Mesendoderm (in vitro differentiated cells): ENCODE data around the gene NKIRAS2.

ENCODE experiments used
- DNase-seq: peaks from one replicate; pipeline ENCODE4 v3.0.0; 2013
- H2AK5ac ChIP-seq: 2 replicates; pipeline ENCODE4 v1.6.1; 2013; ENCODE audit warnings: low read length, inconsistent platforms
- H2BK120ac ChIP-seq: 2 replicates; pipeline ENCODE4 v1.6.1; 2013; ENCODE audit warnings: low read depth, mild to moderate bottlenecking, low read length, moderate library complexity, mixed read lengths
- H2BK15ac ChIP-seq: replicated peaks from 2 replicates; pipeline ENCODE4 v1.6.1; 2013; ENCODE audit warnings: low read depth, mild to moderate bottlenecking, moderate library complexity
- H2BK5ac ChIP-seq: 2 replicates; pipeline ENCODE4 v1.6.1; 2013; ENCODE audit warnings: low read length, inconsistent platforms
- H3K18ac ChIP-seq: 2 replicates; pipeline ENCODE4 v1.6.1; 2013; ENCODE audit warnings: mild to moderate bottlenecking, low read length, mixed read lengths
- H3K23ac ChIP-seq: one replicate; pipeline ENCODE4 v1.6.1; 2013; ENCODE audit warnings: low read length
- H3K27ac ChIP-seq: 2 replicates; pipeline ENCODE4 v1.5.1; 2013; ENCODE audit warnings: low read depth, mild to moderate bottlenecking, inconsistent platforms, low read length, moderate library complexity
- H3K27me3 ChIP-seq: 2 replicates; pipeline ENCODE4 v1.6.1; 2013; ENCODE audit warnings: low read length, control low read depth, mild to moderate bottlenecking, inconsistent platforms; ENCODE audit not compliant: insufficient read depth, poor library complexity
- H3K36me3 ChIP-seq: 2 replicates; pipeline ENCODE4 v1.6.1; 2013; ENCODE audit warnings: low read length, inconsistent platforms; ENCODE audit not compliant: control insufficient read depth, insufficient read depth
- H3K4ac ChIP-seq: one replicate; pipeline ENCODE4 v1.6.1; 2013; ENCODE audit warnings: low read depth, mild to moderate bottlenecking, low read length, moderate library complexity
- H3K4me1 ChIP-seq: 2 replicates; pipeline ENCODE4 v1.6.1; 2013; ENCODE audit warnings: low read depth, low read length, inconsistent platforms; ENCODE audit not compliant: control insufficient read depth
- H3K4me2 ChIP-seq: 2 replicates; pipeline ENCODE4 v1.6.1; 2013; ENCODE audit warnings: low read length
- H3K4me3 ChIP-seq: 2 replicates; pipeline ENCODE4 v1.5.1; 2013; ENCODE audit warnings: mild to moderate bottlenecking, low read length
- H3K56ac ChIP-seq: one replicate; pipeline ENCODE4 v1.6.1; 2013; ENCODE audit warnings: low read length
- H3K79me1 ChIP-seq: 2 replicates; pipeline ENCODE4 v1.6.1; 2013; ENCODE audit warnings: low read length, inconsistent platforms
- H3K79me2 ChIP-seq: 2 replicates; pipeline ENCODE4 v1.6.1; 2013; ENCODE audit warnings: mild to moderate bottlenecking, low read length; ENCODE audit not compliant: control insufficient read depth, insufficient read depth
- H3K9ac ChIP-seq: 2 replicates; pipeline ENCODE4 v1.6.1; 2013; ENCODE audit warnings: low read length, inconsistent platforms
- H4K5ac ChIP-seq: one replicate; pipeline ENCODE4 v1.6.1; 2013; ENCODE audit warnings: low read length
- H4K8ac ChIP-seq: one replicate; pipeline ENCODE4 v1.6.1; 2013; ENCODE audit warnings: low read depth, mild to moderate bottlenecking, control low read depth, low read length, moderate library complexity
- WGBS: extraction: QIAGEN DNeasy Blood & Tissue Kit; methylation state at CpG from one replicate; pipeline ENCODE4 v1.1.7; 2013; ENCODE audit warnings: low lambda C conversion rate, missing lambda C conversion rate; ENCODE audit not compliant: insufficient coverage; ENCODE audit errors: extremely low coverage; 5-methylcytosine and 5-hydroxymethylcytosine counted together

NKIRAS2 gene

DNA sequence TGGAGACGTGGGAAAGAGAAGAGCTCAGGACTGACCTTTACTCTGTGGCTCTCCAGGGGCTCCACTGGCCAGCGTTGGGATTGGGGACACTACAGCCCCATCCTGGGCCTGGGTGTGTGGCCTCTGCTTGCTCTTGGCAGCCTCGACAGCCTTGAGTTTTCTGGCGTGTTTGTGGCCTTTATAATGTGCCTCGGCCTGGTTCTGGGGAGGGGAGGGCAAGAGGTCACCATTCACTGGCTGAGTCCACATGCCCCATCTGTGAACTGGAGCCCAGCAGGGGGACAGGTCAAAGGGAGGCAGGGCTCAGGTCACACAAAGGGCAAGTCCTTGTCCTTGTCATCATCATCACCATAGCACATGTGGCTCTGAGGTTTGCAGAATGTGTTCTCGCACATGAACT is 11.7 kb downstream of the NKIRAS2 start:
- Histone ChIP-seq H3K4ac (no peak overlapping the region), H2BK15ac (no peak overlapping the region), H3K27ac (no peak overlapping the region), H3K18ac (no peak overlapping the region), H4K5ac (no peak overlapping the region), H3K56ac (no peak overlapping the region), H2BK120ac (no peak overlapping the region), H2BK5ac (no peak overlapping the region), H4K8ac (no peak overlapping the region), H3K79me1 (no peaks in the 10 kb centered on the region), H3K4me1 (no peaks in the 10 kb centered on the region), H3K36me3 (no peaks in the 10 kb centered on the region), H3K9ac (no peak overlapping the region), H2AK5ac (no peak overlapping the region), H3K4me2 (no peak overlapping the region), H3K23ac (peak overlapping the region; percentile 66), H3K79me2 (no peaks in the 10 kb centered on the region), H3K27me3 (no peaks in the 10 kb centered on the region), H3K4me3 (no peak overlapping the region)
- DNase-seq, result no peak
- no CpG with 5 or more reads among the region's 6 CpGs for WGBS

- Histone ChIP-seq H3K9ac (no peak overlapping the region), H4K5ac (no peak overlapping the region), H4K8ac (no peak overlapping the region), H3K4me1 (no peaks in the 10 kb centered on the region), H3K27me3 (no peaks in the 10 kb centered on the region), H3K18ac (no peak overlapping the region), H3K4me2 (no peak overlapping the region), H3K36me3 (no peaks in the 10 kb centered on the region), H2AK5ac (no peak overlapping the region), H3K56ac (no peak overlapping the region), H3K4ac (no peak overlapping the region), H2BK15ac (no peak overlapping the region), H3K79me2 (no peaks in the 10 kb centered on the region), H2BK120ac (no peak overlapping the region), H2BK5ac (no peak overlapping the region), H3K23ac (no peak overlapping the region), H3K27ac (no peak overlapping the region), H3K4me3 (no peak overlapping the region), H3K79me1 (no peaks in the 10 kb centered on the region)
- WGBS, result no CpG with 5 or more reads among the region's 6 CpGs
- no peak for DNase-seq
Measured at GRCh38 chr17:42034059-42034458, 14.2 kb downstream of the NKIRAS2 start.

GRCh38 chr17:42038221-42038973 is 18.5 kb downstream of the NKIRAS2 start:
- H3K18ac ChIP-seq, result no peak overlapping the region
- no peak overlapping the region for H2AK5ac ChIP-seq
- H4K8ac ChIP-seq, result no peak overlapping the region
- H3K56ac ChIP-seq, result no peak overlapping the region
- no CpG with 5 or more reads among the region's 5 CpGs for WGBS
- no peaks in the 10 kb centered on the region for H3K4me1 ChIP-seq
- H3K4me2 ChIP-seq, result no peak overlapping the region
- no peak overlapping the region for H2BK5ac ChIP-seq
- H4K5ac ChIP-seq, result no peak overlapping the region
- H3K4me3 ChIP-seq, result no peak overlapping the region
- H2BK15ac ChIP-seq, result no peak overlapping the region
- no peak for DNase-seq
- H3K9ac ChIP-seq, result no peak overlapping the region
- no peak overlapping the region for H2BK120ac ChIP-seq
- no peak overlapping the region for H3K4ac ChIP-seq
- no peaks in the 10 kb centered on the region for H3K27me3 ChIP-seq
- H3K79me1 ChIP-seq, result no peaks in the 10 kb centered on the region
- no peaks in the 10 kb centered on the region for H3K79me2 ChIP-seq
- H3K27ac ChIP-seq, result no peak overlapping the region
- H3K23ac ChIP-seq, result no peak overlapping the region
- no peaks in the 10 kb centered on the region for H3K36me3 ChIP-seq

DNA sequence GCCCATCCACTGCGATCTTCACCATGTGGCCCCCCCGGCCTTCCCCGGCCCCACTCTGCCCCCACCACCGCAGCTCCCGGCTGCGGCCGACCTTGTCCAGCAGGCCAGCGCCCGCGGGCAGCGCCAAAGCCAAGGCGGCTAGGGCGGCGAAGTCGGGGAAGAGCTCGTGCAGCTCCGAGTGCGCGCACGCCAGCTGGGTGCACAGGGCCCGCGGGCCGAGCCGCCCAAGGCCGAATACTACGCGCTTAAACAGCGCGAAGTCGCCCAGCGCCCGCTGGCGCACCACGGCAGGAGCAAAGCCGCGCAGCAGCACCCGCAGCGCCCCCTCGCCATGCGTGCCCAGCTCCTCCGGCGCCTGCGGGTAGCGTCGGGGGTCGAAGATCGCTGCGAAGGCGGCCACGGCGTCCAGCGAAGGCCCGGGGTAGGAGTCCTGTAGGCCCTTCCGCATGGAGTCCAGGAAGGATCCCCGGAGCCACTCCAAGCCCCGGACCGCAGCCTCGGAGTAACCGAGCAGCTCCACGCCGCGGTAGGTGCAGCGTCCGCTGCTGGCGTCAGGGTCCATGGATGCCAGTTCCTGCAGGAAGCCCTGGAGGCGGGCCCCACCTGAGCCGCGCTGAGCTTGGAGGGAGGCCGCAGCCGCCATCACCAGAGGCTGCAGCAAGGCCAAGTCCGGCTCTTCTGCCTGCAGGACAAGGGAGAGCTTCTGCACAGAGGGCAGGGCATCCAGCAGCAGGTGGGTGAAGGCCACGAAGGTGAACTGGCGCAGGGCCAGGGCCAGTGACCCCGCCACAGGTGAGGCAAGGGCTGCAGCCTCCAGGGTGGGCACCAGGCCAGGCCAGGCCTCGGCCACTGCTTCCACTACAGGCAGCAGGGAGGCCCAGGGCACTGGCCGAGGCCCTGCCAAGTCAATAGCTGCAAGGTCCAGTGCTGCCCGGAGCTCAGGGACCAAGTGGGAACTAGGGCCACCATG is 20.2 kb downstream of the NKIRAS2 start:
- no peaks in the 10 kb centered on the region for H3K4me1 ChIP-seq
- no peaks in the 10 kb centered on the region for H3K36me3 ChIP-seq
- DNase-seq, result no peak
- no peak overlapping the region for H3K27ac ChIP-seq
- no peaks in the 10 kb centered on the region for H3K79me1 ChIP-seq
- no peak overlapping the region for H4K8ac ChIP-seq
- H3K79me2 ChIP-seq, result no peaks in the 10 kb centered on the region
- no peak overlapping the region for H3K23ac ChIP-seq
- H3K4ac ChIP-seq, result no peak overlapping the region
- H2BK15ac ChIP-seq, result no peak overlapping the region
- H3K56ac ChIP-seq, result no peak overlapping the region
- no peak overlapping the region for H4K5ac ChIP-seq
- H3K4me2 ChIP-seq, result no peak overlapping the region
- no peak overlapping the region for H3K9ac ChIP-seq
- H2BK5ac ChIP-seq, result no peak overlapping the region
- H3K27me3 ChIP-seq, result no peaks in the 10 kb centered on the region
- no CpG with 5 or more reads among the region's 77 CpGs for WGBS
- H3K18ac ChIP-seq, result no peak overlapping the region
- no peak overlapping the region for H2BK120ac ChIP-seq
- H3K4me3 ChIP-seq, result no peak overlapping the region
- no peak overlapping the region for H2AK5ac ChIP-seq

DNA sequence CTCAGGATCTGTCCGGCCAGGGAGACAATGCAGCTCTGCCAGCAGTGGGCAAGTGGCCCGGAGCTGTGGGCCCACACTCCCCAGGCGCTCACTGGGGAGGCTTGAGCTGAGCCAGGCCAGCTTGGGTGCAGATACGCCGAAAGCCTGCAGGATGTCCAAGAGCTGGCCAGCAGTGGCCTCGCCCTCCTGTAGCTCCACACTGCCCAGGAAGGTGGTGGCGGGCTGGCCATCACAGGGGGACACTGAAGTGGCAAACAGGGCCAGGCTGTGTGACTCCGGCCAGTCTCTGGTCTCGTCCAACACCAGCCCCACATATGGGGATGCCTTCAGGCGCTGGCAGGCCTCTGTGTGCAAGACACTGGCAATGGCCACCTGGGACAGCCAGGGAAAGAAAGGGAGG is 20.9 kb downstream of the NKIRAS2 start:
- Histone ChIP-seq H3K4me3 (no peak overlapping the region), H4K5ac (no peak overlapping the region), H4K8ac (no peak overlapping the region), H3K36me3 (no peaks in the 10 kb centered on the region), H3K4ac (no peak overlapping the region), H3K79me1 (no peaks in the 10 kb centered on the region), H2BK15ac (no peak overlapping the region), H3K56ac (no peak overlapping the region), H3K4me1 (no peaks in the 10 kb centered on the region), H3K9ac (no peak overlapping the region), H3K23ac (no peak overlapping the region), H3K18ac (no peak overlapping the region), H2BK5ac (no peak overlapping the region), H2AK5ac (no peak overlapping the region), H3K27me3 (no peaks in the 10 kb centered on the region), H3K4me2 (no peak overlapping the region), H2BK120ac (no peak overlapping the region), H3K27ac (no peak overlapping the region), H3K79me2 (no peaks in the 10 kb centered on the region)
- DNase-seq, result no peak
- no CpG with 5 or more reads among the region's 10 CpGs for WGBS
